NCI-H146 treated with DMSO at 0.1 percent for 48 hours (cell line): ENCODE measurements around the gene ZBTB2.
"Not testable (repeated sequence)": the region's sequence is repeated elsewhere in the genome, so short reads cannot be mapped to it uniquely, and the experiment has no call there.

Experiments used
- DNase-seq: peaks from one replicate; lab custom pipeline; 2025; ENCODE audit not compliant: unreplicated experiment; lab: John Stamatoyannopoulos, UW

The ZBTB2 gene

GRCh38 chr6:151374036-151374683, 17.2 kb downstream of the ZBTB2 start:
- DNase-seq = peak; percentile 66

DNA sequence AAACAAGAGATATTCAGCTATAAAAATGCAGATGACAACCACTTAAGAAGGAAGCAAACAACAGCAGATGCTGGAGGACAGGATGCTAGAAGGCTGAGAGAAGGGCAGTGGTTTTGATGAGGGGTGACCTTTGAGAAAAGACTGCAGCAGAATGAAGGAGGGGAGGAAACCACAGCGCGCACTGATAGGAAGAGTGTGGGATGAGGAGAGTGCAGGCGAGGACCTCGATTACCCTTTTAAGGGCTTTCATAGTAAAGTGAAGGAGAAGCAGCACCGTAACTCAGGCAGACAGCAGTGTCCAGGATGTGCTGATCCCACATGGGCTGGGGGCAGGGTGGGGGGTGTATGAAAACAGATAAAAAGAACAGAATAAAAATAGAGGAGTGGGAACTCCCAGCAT, 19.2 kb downstream of the ZBTB2 start:
- no peak for DNase-seq

DNA sequence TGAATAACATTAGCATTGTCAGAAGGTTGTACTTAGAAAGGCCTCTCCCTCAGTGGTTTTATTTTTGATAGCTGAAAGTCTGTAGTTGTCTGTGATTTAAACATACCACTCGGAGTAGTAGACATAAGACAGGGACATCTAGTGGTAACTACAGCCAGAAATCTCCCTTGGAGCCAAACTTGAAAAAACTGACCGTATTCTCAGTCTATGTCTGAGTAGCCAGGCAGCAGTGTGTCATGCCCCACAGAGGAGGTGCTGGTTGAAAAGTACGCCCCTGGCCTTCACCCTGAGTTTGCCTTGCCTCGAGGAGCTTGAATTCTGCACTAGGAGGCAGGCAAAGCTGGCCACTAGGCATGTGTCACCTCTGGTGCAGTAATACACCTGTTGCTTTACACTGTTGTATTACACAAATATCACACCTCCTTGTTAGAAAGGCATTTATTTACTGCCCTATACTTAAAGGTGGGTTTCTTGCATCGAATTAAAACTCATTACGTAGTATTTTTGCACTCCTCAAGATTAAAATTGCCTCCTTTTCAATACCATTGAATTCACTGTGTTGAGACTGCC, 20.8 kb downstream of the ZBTB2 start:
- no peak for DNase-seq

DNA sequence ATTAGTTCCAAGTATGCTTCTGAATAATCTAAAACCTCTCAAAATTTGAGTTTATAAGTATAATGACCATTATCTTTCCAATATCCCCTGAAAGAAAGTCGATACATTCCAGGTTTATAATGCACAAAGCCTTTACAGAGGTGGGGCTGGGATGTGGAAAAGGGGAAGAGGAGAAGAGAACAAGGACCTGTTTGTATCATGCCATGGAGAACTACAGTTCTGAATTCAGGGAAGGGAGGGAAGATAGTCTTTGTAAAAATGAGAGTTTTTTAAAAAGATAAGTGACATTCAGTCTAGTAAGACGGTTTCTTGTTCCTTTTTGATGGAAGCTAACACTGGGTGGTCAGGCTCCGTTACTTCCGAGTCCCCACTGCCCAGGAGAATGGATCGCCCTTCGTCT, 26.1 kb downstream of the ZBTB2 start:
- no peak for DNase-seq

- DNase-seq = no peak
Observed at GRCh38 chr6:151359486-151359885, 31.9 kb downstream of the ZBTB2 start.

DNA sequence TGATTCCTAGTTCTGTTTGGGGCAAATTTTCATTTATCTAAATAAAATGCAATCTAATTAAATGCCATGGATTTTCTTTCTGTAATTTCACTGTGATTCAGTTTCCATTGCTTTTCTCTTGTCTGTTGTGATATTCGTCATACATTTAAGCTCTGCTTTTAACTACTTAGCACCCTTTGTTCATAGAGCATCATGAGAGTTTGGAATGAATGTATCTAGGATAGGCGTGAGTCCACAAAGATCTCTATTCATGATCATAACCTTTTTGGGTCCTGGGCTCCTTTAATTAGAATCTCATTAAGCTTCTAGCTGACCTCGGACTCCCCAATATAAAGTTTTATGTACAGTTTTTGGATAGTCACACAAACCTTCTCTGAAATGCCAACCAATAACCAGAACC, 32.9 kb downstream of the ZBTB2 start:
- no peak for DNase-seq

- no peak for DNase-seq
Observed at GRCh38 chr6:151357758-151358436, 33.5 kb downstream of the ZBTB2 start.

GRCh38 chr6:151356983-151357382, 34.4 kb downstream of the ZBTB2 start:
- not testable (repeated sequence) for DNase-seq

DNA sequence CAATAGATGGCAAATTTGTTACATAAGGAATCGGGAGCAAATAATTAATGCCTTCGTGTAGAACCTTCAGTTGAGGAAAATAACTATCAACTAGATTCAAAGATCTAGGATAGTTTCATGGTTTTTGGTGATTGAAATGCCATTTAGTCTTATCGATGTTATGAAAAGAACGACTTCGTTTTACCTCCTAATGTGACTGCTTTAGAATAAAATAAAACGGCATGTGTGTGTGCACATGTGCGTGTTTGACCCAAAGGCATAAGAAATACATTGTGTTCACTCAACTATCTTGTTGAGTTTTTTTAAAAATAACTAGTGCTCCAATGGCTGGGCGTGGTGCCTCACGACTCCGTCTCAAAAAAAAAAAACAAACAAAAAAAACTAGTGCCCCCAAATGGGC, 37.6 kb downstream of the ZBTB2 start:
- DNase-seq = no peak

DNA sequence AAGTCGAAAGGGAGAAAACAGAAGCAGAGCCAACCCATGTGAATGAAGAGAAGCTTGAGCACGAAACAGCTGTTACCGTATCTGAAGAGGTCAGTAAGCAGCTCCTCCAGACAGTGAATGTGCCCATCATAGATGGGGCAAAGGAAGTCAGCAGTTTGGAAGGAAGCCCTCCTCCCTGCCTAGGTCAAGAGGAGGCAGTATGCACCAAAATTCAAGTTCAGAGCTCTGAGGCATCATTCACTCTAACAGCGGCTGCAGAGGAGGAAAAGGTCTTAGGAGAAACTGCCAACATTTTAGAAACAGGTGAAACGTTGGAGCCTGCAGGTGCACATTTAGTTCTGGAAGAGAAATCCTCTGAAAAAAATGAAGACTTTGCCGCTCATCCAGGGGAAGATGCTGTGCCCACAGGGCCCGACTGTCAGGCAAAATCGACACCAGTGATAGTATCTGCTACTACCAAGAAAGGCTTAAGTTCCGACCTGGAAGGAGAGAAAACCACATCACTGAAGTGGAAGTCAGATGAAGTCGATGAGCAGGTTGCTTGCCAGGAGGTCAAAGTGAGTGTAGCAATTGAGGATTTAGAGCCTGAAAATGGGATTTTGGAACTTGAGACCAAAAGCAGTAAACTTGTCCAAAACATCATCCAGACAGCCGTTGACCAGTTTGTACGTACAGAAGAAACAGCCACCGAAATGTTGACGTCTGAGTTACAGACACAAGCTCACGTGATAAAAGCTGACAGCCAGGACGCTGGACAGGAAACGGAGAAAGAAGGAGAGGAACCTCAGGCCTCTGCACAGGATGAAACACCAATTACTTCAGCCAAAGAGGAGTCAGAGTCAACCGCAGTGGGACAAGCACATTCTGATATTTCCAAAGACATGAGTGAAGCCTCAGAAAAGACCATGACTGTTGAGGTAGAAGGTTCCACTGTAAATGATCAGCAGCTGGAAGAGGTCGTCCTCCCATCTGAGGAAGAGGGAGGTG, 38.7 kb downstream of the ZBTB2 start:
- no peak for DNase-seq

DNA sequence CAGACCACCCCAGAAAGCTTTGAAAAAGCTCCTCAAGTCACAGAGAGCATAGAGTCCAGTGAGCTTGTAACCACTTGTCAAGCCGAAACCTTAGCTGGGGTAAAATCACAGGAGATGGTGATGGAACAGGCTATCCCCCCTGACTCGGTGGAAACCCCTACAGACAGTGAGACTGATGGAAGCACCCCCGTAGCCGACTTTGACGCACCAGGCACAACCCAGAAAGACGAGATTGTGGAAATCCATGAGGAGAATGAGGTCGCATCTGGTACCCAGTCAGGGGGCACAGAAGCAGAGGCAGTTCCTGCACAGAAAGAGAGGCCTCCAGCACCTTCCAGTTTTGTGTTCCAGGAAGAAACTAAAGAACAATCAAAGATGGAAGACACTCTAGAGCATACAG, 39.6 kb downstream of the ZBTB2 start:
- DNase-seq = no peak

- DNase-seq = no peak
Observed at GRCh38 chr6:151351146-151351700, 40.1 kb downstream of the ZBTB2 start.

DNA sequence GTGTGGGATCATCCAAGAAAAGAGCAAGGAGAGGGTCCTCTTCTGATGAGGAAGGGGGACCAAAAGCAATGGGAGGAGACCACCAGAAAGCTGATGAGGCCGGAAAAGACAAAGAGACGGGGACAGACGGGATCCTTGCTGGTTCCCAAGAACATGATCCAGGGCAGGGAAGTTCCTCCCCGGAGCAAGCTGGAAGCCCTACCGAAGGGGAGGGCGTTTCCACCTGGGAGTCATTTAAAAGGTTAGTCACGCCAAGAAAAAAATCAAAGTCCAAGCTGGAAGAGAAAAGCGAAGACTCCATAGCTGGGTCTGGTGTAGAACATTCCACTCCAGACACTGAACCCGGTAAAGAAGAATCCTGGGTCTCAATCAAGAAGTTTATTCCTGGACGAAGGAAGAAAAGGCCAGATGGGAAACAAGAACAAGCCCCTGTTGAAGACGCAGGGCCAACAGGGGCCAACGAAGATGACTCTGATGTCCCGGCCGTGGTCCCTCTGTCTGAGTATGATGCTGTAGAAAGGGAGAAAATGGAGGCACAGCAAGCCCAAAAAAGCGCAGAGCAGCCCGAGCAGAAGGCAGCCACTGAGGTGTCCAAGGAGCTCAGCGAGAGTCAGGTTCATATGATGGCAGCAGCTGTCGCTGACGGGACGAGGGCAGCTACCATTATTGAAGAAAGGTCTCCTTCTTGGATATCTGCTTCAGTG, 40.8 kb downstream of the ZBTB2 start:
- no peak for DNase-seq

GRCh38 chr6:151349651-151350270, 41.6 kb downstream of the ZBTB2 start:
- peak; percentile 32 for DNase-seq

DNA sequence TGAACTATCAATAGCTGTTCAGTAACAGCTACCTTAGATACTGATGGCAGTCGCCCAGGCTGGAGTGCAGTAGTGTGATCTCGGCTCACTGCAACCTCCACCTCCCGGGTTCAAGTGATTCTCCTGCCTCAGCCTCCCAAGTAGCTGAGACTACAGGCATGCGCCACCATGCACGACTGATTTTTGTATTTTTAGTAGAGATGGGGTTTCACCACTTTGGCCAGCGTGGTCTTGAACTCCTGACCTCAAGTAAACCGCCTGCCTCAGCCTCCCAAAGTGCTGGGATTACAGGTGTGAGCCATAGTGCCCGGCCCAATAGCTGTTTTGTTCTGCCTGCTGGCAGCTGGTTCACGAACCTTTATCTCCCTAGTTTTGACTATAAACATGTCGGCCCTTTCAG, 48.6 kb downstream of the ZBTB2 start:
- not testable (repeated sequence) for DNase-seq

GRCh38 chr6:151341476-151342195, 49.7 kb downstream of the ZBTB2 start:
- DNase-seq = no peak

DNA sequence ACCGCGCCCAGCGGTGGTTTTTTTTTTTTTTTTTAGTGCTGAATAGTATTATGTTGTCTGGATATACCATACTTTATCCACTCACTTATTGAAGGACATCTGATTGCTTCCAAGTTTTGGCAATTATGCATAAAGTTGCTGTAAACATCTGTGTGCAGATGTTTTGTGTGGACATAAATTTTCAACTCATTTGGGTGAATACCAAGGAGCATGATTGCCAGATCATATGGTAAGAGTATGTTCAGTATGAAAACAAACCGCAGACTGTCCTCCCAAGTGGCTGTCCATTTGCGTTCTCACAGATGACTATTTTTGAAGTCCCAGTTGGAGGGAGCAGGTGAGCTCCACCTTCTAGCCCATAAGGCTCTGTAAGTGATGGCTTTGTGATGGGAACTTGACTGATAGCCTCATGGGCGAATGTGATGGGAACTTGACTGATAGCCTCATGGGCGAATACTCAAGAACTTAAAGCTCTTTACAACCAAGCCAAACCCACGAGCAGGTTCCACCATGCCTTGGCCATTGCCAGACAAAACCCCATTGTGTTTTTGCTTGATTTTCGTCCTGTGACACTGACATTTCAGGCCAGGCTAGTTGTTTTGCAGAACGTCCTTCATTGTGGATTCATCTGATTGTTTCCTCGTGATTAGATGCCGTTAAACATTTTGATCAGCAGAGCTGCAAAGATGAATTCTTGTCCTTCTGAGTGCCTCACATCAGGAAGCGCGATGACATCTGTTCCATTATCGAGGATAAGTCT, 51.0 kb downstream of the ZBTB2 start:
- no peak for DNase-seq

DNA sequence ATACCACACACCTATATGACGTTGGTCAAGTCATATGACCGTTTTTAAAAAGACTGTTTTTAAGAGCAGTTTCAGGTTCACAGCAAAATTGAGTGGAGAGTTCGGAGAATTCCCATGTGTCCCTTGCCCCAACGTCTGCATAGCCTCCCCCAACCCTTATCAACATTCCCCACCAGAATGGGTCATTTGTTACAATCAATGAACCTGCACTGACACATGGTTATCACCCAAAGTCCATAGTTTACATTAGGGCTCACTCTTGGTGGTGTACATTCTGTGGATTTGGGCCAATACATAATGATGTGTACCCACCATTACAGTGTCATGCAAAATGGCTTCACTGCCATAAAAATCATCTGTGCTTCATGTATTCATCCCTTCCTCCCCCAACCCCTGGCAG, 52.0 kb downstream of the ZBTB2 start:
- no peak for DNase-seq
